AG04449 (cell line): ENCODE measurements around the gene EPHA10.

Experiments
- CTCF ChIA-PET: fragments of 350-600 bp; formaldehyde crosslinking; extraction: SDS; loops from one replicate; lab custom pipeline; 2021; ENCODE audit warnings: antibody characterized with exemption; lab: Yijun Ruan, JAX
- POLR2A ChIA-PET: fragments of 400-600, 350-600 bp; formaldehyde crosslinking; extraction: SDS; loops from one replicate; lab custom pipeline; 2020; ENCODE audit warnings: antibody characterized with exemption, inconsistent platforms; lab: Yijun Ruan, JAX
- DNase-seq: peaks from one replicate; pipeline ENCODE4 v3.0.0-alpha.2; 2010; ENCODE audit warnings: low read depth, low spot score
- H3K4me3 ChIP-seq: 2 replicates; pipeline ENCODE4 v1.5.1; 2011; ENCODE audit warnings: low read depth, mild to moderate bottlenecking, control low read depth, low read length
- CTCF ChIP-seq: IDR thresholded peaks from one replicate; pipeline ENCODE4 v1.5.1; 2011; ENCODE audit warnings: mild to moderate bottlenecking, moderate library complexity, low read length, control low read depth, inconsistent platforms; ENCODE audit not compliant: insufficient read depth; ENCODE audit errors: missing control alignments

EPHA10 gene

GRCh38 chr1:37795340-37796125 is 30.6 kb upstream of the EPHA10 start:
- no peak for DNase-seq
- no peak overlapping the region; the same call in 1 of the 2 replicates for H3K4me3 ChIP-seq
- POLR2A ChIA-PET: no interaction called here
- CTCF ChIA-PET: no interaction called here
- TF ChIP-seq CTCF: no peak

GRCh38 chr1:37794372-37795339 is 29.7 kb upstream of the EPHA10 start:
- DNase-seq: no peak
- ChIA-PET CTCF (no interaction called here), POLR2A (no interaction called here)
- TF ChIP-seq CTCF: no peak
- H3K4me3 ChIP-seq: peak overlapping the region; percentile 6

- no peak for DNase-seq
- CTCF ChIA-PET: no interaction called here
- no peak for TF ChIP-seq CTCF
- H3K4me3 ChIP-seq: peak within 1 kb of the TSS; percentile 55
- POLR2A ChIA-PET: no interaction called here
Measured at GRCh38 chr1:37793773-37794371, 29.0 kb upstream of the EPHA10 start, which contains the start of gene MANEAL. Gene MANEAL (plus strand): TSS chr1:37793847. CDS start chr1:37794183, 336 bp downstream.

GRCh38 chr1:37792943-37793686 is 28.2 kb upstream of the EPHA10 start:
- CTCF ChIA-PET: no interaction called here
- H3K4me3 ChIP-seq: no peak overlapping the region
- TF ChIP-seq CTCF: no peak
- no peak for DNase-seq
- POLR2A ChIA-PET: no interaction called here

GRCh38 chr1:37782491-37782890 is 17.6 kb upstream of the EPHA10 start:
- POLR2A ChIA-PET: no interaction called here
- no peak overlapping the region for H3K4me3 ChIP-seq
- TF ChIP-seq CTCF: no peak
- CTCF ChIA-PET: no interaction called here
- no peak for DNase-seq
